ENCODE measurements around the gene HYDIN.
"Not testable (repeated sequence)": the region's sequence is repeated elsewhere in the genome, so short reads cannot be mapped to it uniquely, and the experiment has no call there.

HYDIN gene

DNA sequence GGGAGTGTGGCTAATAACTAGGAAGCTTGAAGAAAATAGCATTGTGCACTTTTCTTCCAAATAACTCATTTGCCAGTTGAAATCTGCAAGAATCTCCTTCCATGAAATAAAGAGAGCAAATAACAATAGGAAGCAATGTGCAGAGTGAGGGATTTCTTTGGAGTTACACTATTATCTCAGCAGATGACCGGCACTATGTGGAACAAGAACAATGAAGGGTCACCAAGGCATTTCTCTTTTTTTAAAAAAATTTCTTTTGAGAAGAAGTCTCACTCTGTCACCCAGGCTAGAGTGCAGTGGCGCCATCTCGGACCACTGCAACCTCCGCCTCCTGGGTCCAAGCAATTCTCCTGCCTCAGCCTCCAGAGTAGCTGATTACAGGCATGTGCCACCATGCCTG lies 192.1 kb downstream of the HYDIN start:
- no CpG with 5 or more reads among the region's 4 CpGs for WGBS (ENCODE audit: insufficient coverage, insufficient read length)
- H3K36me3 ChIP-seq (ENCODE audit: control insufficient read depth, insufficient read depth, low read length); H3K9me3 ChIP-seq (ENCODE audit: control insufficient read depth, insufficient read depth, low read length); H3K27ac ChIP-seq (ENCODE audit: low read length); H3K27me3 ChIP-seq (ENCODE audit: control insufficient read depth, insufficient read depth, low read length); DNase-seq (ENCODE audit: low read depth, low spot score); H3K4me1 ChIP-seq (ENCODE audit: control insufficient read depth, insufficient read depth, low read length); H3K4me3 ChIP-seq (ENCODE audit: low read length): not testable (repeated sequence)

DNA sequence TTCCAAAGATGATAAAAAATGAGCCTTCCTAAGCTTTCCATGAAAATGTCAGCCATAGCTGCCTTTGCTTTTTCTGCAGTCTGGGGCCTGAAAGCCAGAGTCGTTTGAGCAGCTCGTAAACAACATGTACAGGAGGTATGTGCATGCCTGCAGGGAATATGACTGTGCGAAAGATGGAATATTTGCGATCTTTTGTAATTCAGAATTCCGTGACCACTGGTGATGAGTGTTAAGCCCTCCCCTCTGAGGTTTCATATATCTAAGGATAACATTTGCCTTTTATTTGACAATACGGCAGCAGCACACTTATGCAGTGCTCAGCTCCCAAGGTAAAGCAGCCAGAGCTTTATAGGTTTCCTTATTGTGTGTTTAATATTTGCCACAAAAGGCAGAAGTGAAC lies 192.5 kb downstream of the HYDIN start:
- not testable (repeated sequence) for H3K27me3 ChIP-seq (ENCODE audit: control insufficient read depth, insufficient read depth, low read length); H3K36me3 ChIP-seq (ENCODE audit: control insufficient read depth, insufficient read depth, low read length); H3K27ac ChIP-seq (ENCODE audit: low read length); H3K4me1 ChIP-seq (ENCODE audit: control insufficient read depth, insufficient read depth, low read length); H3K4me3 ChIP-seq (ENCODE audit: low read length); H3K9me3 ChIP-seq (ENCODE audit: control insufficient read depth, insufficient read depth, low read length); DNase-seq (ENCODE audit: low read depth, low spot score)
- no CpG with 5 or more reads among the region's 6 CpGs for WGBS (ENCODE audit: insufficient coverage, insufficient read length)

DNA sequence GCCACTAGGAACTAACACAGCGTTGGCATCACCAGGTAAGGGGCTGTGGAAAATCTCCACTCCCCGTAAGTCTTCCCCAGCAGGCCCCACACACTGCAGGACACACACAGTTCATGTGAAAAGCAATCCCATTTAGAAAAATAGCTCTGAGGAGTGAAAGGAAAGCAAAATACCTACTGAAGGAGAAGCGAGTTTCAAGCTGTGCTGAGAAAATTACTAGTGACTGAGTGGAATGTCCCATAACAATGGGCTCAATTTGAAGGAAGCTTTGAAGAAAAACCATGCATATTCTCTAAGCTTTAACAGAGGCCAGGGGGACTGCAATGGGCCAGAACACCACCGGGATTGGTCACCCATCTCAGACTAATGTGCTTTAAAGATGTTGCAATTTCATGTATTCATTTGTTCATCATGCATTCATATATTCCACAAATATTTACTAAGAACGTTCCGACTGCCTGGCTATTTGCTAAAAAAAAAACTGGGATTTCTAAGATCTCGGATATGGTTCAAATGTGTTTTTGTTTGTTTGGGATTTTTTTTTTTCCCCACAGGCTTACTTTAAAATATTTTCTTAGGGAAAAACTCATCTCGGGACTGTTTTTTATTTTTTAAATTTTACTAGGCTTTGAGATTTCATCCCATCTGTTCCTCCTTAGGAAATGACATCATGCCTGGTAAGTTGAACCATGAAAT lies 202.3 kb downstream of the HYDIN start:
- peak; percentile 48 for DNase-seq (ENCODE audit: low read depth, low spot score)
- H3K36me3 ChIP-seq (ENCODE audit: control insufficient read depth, insufficient read depth, low read length) = not testable (repeated sequence)

DNA sequence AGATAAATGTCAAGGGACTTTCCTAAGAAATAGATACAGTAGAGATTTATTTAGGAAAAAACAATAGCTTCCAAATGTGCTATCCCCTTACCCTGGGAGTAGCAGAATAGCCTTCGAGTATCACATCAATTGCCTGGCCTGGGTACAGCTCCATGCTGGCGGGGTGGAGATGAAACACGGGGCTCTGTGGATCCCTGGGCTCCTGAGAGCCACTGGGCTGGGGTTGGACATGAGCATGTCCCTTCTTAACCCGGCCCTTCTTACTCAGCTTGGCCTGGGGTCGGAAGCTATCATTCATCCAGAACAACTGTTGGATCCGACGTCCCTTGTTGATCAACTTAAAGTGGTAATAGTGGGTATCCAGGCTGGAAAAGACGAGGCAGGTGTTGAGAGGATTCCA lies 203.0 kb downstream of the HYDIN start:
- not testable (repeated sequence) for H3K9me3 ChIP-seq (ENCODE audit: control insufficient read depth, insufficient read depth, low read length); H3K4me1 ChIP-seq (ENCODE audit: control insufficient read depth, insufficient read depth, low read length); H3K36me3 ChIP-seq (ENCODE audit: control insufficient read depth, insufficient read depth, low read length); DNase-seq (ENCODE audit: low read depth, low spot score); H3K27ac ChIP-seq (ENCODE audit: low read length); H3K27me3 ChIP-seq (ENCODE audit: control insufficient read depth, insufficient read depth, low read length); H3K4me3 ChIP-seq (ENCODE audit: low read length)
- WGBS (ENCODE audit: insufficient coverage, insufficient read length) = no CpG with 5 or more reads among the region's 8 CpGs

More for the DNA sequence above, 202.3 kb downstream of the HYDIN start:
- H3K4me3 ChIP-seq (ENCODE audit: low read length); H3K27ac ChIP-seq (ENCODE audit: low read length); H3K4me1 ChIP-seq (ENCODE audit: control insufficient read depth, insufficient read depth, low read length); H3K27me3 ChIP-seq (ENCODE audit: control insufficient read depth, insufficient read depth, low read length); H3K9me3 ChIP-seq (ENCODE audit: control insufficient read depth, insufficient read depth, low read length): not testable (repeated sequence)
- WGBS (ENCODE audit: insufficient coverage, insufficient read length) = no CpG with 5 or more reads among the region's 8 CpGs

DNA sequence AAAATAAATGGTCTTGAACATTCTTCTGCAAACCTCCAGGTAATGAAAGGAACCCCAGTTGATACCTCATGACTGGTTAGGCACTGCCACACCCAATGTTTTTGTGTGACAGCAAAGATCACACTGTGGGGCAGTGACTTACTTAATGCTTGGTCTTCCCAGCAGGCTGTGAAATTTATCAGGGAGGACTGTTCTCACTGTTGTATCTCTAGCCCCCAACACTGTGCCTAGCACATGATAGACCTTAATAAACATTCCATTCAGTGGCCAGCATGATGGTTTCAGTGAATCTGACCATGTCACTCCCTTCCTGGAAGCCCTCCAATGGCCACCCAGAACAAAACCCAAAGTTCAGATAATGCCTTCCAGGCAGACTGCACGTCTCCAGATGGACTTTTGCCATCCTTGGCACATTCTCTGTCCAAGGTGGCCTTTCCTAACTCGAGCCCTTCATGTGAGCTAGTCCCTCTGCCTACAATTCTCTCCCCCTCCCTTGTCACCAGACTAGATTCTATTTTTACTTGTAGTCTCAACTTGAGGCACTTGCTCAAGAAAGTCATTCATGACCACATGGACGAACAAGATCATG lies 206.6 kb downstream of the HYDIN start:
- H3K27ac ChIP-seq (ENCODE audit: low read length); H3K4me3 ChIP-seq (ENCODE audit: low read length); H3K9me3 ChIP-seq (ENCODE audit: control insufficient read depth, insufficient read depth, low read length); DNase-seq (ENCODE audit: low read depth, low spot score); H3K27me3 ChIP-seq (ENCODE audit: control insufficient read depth, insufficient read depth, low read length); H3K36me3 ChIP-seq (ENCODE audit: control insufficient read depth, insufficient read depth, low read length); H3K4me1 ChIP-seq (ENCODE audit: control insufficient read depth, insufficient read depth, low read length): not testable (repeated sequence)
- WGBS (ENCODE audit: insufficient coverage, insufficient read length) = no CpG with 5 or more reads among the region's 3 CpGs

DNA sequence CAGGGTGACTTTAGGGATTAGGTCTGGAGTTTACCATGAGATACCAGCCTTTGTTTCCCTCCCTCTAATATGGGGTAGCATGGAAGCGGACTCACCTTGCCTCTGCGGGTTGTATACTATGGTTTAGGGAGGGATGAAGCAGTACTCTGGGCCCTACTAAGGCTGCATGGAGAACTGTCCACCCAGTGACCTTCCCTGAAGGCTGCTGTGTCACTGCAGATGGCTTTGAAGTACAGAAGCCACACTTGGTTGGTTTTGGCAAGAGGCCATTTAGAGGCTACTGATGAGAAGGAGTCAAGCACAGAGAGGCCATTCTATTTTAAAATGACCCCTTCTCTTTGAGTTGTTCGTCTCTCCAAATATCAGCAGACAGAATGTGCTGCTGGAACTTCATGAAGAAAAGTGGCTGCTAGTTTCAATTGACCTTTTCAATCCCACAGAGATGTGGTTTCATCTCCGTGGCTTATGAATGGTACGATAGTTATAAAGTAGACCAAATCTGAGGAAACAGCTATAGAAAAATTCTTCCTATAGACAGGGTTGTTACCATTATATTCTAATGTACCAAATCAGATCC lies 208.5 kb downstream of the HYDIN start:
- not testable (repeated sequence) for DNase-seq (ENCODE audit: low read depth, low spot score); H3K27me3 ChIP-seq (ENCODE audit: control insufficient read depth, insufficient read depth, low read length); H3K9me3 ChIP-seq (ENCODE audit: control insufficient read depth, insufficient read depth, low read length); H3K27ac ChIP-seq (ENCODE audit: low read length); H3K36me3 ChIP-seq (ENCODE audit: control insufficient read depth, insufficient read depth, low read length); H3K4me1 ChIP-seq (ENCODE audit: control insufficient read depth, insufficient read depth, low read length); H3K4me3 ChIP-seq (ENCODE audit: low read length)
- whole genome bisulfite sequencing (ENCODE audit: insufficient coverage, insufficient read length) = no CpG with 5 or more reads among the region's 5 CpGs

DNA sequence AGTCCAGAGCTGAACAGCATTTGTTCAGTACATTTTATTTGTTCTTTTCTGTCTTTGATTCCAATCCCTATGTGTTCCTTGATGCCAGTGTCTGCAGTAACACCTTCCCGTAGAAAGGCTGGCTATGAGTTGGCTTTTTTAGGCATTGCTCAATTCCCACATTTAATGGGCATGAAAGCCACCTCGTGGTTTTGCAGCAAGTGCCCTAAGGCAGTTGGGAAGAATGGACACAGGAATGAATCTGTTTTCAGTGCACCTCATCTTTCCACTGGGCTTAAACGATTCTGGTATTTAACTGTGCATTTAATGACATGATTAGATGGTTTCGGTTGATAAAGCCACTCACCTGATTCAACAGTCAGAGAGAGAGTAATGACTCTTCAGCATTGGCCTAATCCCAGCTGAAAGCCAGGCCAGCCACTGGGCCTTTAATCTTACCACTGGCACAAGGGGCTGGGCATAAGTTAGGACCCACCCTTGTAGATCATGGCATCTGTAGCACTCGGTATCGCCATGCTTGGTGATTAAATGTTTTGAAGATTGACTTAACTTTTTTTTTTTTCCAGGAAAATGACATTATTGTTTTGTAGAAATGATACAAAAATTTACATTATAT lies 211.3 kb downstream of the HYDIN start:
- DNase-seq (ENCODE audit: low read depth, low spot score); H3K9me3 ChIP-seq (ENCODE audit: control insufficient read depth, insufficient read depth, low read length); H3K27ac ChIP-seq (ENCODE audit: low read length); H3K36me3 ChIP-seq (ENCODE audit: control insufficient read depth, insufficient read depth, low read length); H3K4me1 ChIP-seq (ENCODE audit: control insufficient read depth, insufficient read depth, low read length); H3K27me3 ChIP-seq (ENCODE audit: control insufficient read depth, insufficient read depth, low read length); H3K4me3 ChIP-seq (ENCODE audit: low read length): not testable (repeated sequence)
- no CpG with 5 or more reads among the region's 6 CpGs for WGBS (ENCODE audit: insufficient coverage, insufficient read length)

DNA sequence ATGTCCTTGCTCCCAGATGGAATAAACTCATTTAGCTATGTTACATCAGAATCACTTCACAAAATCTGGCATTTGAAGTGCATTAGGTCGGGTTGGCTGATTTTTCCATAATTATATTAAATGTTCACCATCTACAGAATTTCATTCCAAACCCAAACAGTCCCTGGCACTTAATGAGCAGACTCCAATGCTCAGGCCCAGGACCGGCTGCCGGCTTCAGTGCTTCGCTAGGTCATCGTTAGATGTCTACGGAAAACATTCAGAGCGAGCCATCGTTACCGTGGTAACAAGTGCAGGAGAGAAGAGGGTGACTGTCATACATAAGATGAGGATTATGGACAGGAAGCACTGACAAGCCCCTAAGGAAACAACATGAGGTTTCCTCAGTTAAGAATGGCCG lies 215.1 kb downstream of the HYDIN start:
- not testable (repeated sequence) for H3K27me3 ChIP-seq (ENCODE audit: control insufficient read depth, insufficient read depth, low read length); DNase-seq (ENCODE audit: low read depth, low spot score); H3K9me3 ChIP-seq (ENCODE audit: control insufficient read depth, insufficient read depth, low read length); H3K4me3 ChIP-seq (ENCODE audit: low read length); H3K4me1 ChIP-seq (ENCODE audit: control insufficient read depth, insufficient read depth, low read length); H3K27ac ChIP-seq (ENCODE audit: low read length); H3K36me3 ChIP-seq (ENCODE audit: control insufficient read depth, insufficient read depth, low read length)
- WGBS (ENCODE audit: insufficient coverage, insufficient read length) = no CpG with 5 or more reads among the region's 10 CpGs

DNA sequence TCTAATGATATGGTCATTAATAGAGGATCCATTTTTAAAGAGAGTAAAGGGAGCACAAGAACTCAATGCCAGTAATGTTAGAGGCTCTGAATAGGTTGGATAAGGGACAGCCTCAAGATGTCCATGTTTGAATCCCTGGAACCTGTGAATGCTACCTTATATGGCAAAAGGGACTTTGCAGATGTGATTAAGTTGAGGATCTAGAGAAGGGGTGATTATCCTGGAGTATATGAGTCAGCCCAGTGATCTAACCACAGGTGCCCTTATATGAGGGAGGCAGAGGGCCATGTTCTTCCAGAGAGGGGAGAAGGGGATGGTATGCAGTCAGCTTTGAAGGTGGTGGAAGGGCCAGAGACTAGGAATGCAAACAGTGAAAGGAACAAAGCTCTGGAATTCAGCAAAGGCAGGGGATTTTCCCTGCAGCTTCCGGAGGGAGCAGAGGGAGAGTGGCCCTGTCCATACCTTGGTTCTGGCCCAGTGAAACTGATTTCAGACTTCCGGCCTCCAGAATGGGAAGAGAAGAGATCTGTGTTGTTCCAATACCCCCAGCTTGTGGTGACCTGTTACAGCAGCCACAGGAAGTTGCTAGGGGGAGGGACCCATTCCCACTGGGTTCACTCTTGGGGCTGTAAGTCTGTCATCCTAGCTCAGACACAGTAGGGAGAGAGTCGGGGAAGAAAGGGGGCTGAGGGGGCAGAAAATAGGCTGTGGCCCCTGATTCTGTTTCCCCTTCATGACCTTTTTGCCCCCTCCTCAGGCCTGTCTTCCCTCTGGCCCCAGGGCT lies 220.9 kb downstream of the HYDIN start:
- DNase-seq (ENCODE audit: low read depth, low spot score); H3K36me3 ChIP-seq (ENCODE audit: control insufficient read depth, insufficient read depth, low read length); H3K4me1 ChIP-seq (ENCODE audit: control insufficient read depth, insufficient read depth, low read length); H3K27ac ChIP-seq (ENCODE audit: low read length); H3K4me3 ChIP-seq (ENCODE audit: low read length); H3K9me3 ChIP-seq (ENCODE audit: control insufficient read depth, insufficient read depth, low read length); H3K27me3 ChIP-seq (ENCODE audit: control insufficient read depth, insufficient read depth, low read length): not testable (repeated sequence)
- no CpG with 5 or more reads among the region's 3 CpGs for WGBS (ENCODE audit: insufficient coverage, insufficient read length)

DNA sequence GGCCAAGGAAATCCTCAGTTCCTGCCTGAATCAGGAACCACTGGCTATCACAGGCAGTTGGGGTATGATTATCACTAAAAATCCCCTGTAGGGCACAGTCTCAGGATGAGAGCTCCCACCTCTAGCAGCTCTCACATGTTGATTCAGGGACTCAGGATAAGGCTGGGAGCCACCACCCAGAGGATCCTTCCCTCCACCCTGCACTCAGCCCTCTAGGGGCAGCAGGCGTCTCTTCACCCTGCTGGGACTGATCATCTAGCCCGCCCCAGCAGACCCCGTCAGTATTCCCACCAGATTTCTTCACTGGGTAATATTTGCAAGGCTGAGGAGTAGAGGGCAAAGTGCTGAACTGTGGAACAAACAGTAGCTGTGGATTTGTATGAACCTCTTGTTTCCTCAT lies 224.0 kb downstream of the HYDIN start:
- not testable (repeated sequence) for H3K9me3 ChIP-seq (ENCODE audit: control insufficient read depth, insufficient read depth, low read length); H3K4me1 ChIP-seq (ENCODE audit: control insufficient read depth, insufficient read depth, low read length); H3K36me3 ChIP-seq (ENCODE audit: control insufficient read depth, insufficient read depth, low read length); H3K27me3 ChIP-seq (ENCODE audit: control insufficient read depth, insufficient read depth, low read length); H3K4me3 ChIP-seq (ENCODE audit: low read length); DNase-seq (ENCODE audit: low read depth, low spot score); H3K27ac ChIP-seq (ENCODE audit: low read length)
- WGBS (ENCODE audit: insufficient coverage, insufficient read length) = no CpG with 5 or more reads among the region's 3 CpGs
